Skin epidermis (tissue), 12 donors: ENCODE data around the gene UTS2R.
"Not testable (repeated sequence)": the region's sequence is repeated elsewhere in the genome, so short reads cannot be mapped to it uniquely, and the experiment has no call there.

Source experiments
- H3K27ac ChIP-seq, 21 experiments: fragments of 200-600 bp; sonication (generic) in 11 of 21; one replicate each; pipeline ENCODE4 v1.5.0; 2020; ENCODE audit warnings: mild to moderate bottlenecking in 3 of 21, inconsistent platforms in 2 of 21, moderate library complexity in 2 of 21
- H3K4me3 ChIP-seq, 7 experiments: fragments of 200-600 bp; sonication (generic) in 2 of 7; one replicate each; pipeline ENCODE4 v1.5.0; 2020; ENCODE audit warnings: inconsistent platforms in 2 of 7, mild to moderate bottlenecking in 2 of 7, moderate library complexity in 1 of 7

UTS2R gene

DNA sequence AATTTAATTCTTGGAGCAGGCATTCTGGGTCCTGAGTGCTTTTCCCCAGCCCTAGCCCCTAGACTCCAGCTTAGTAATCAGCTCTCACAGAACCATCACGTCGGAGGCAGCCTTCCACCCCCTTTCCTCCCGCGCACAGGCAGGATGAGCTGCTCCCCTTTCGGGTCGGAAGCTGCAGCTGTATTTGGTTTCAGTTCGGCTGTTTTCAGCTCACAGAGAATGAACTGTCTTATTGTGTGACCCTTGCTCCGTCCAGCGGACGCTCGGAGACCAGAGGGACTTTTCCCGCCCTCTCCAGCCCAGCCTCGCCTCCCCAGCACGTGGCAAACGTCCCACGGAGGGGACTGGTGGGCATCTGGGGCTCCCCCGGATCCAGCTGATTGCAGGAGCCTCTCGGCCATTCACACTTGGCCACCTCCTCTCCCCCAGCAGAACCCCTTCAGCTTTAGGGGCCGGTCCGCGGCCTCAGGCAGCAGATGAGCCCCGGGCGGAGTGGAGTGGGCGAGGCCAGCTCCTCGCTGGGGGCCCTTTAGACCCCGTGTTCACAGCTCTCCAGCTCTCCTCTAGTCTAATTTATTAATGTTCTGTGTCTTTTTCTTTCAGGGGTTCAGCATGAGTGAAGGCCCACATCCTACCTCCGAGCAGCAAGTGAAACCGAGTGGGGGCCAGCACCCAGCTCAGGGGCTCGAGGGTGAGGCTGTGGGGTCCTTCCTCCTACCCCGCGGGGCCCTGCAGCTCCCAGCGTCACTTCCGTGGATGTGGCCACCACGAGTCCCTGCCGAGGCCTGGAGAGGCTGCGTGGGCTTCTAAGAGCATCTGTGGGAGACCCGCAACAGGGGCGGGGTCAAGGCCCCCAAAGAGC, 863 bp upstream of the UTS2R start:
- H3K4me3 ChIP-seq = peak overlapping the region in 5 of 7 experiments; percentile 9 to 31 (median 25)
- H3K27ac ChIP-seq = no peak overlapping the region

DNA sequence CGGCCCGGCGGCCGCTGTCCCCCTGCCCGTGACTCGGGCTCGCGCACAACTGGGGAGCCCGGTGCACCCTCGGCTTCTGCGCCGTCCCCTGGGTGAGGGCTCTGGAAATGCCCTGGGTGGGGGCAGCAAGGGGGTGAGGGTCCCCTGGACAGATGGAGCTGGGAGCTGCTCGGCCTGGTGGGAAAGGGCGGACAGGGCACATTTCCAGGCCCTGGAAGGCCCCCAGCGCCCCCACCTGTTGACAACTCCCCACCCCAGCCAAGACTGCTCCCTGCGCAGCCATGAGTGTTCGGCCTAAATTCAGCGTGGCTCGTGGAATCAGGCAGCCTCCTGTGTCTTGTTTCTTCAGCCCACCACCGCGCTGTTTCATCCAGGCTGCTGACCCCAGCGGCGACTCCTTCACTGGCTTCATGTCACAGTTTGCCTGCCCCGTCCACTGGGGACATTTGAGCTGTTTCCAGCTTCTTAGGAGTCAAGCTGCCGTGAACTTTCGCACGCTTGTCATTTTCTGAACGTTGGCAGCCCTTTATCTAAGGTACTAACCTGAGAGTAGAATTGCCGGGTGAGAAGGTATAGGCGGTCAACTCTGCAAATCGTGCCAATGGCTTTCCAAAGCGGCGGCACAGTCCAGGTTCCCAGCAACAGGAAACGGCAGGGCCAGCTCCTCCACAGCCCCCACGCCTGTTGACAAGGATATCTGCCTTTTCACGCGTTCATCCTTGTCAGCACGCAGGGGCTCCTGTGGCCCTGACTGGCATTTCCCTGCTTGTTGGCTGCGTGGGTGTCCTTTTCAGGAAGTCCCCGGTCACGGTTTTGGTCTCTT, 895 bp downstream of the UTS2R start:
- Histone ChIP-seq H3K4me3 (no peak overlapping the region), H3K27ac (no peak overlapping the region)

DNA sequence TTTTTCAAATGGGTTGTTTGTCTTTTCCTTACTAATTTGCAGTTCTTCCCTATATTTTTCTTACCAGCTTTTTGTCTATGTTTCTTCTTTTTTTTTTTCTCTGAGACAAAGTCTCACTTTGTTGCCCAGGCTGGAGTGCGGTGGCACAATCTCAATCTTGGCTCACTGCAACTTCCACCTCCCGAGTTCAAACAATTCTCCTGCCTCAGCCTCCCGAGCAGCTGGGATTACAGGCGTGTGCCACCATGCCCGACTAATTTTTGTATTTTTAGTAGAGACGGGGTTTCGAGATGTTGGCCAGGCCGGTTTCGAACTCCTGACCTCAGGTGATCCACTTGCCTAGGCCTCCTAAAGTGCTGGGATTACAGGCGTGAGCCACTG, 1.5 kb downstream of the UTS2R start:
- not testable (repeated sequence) for H3K4me3 ChIP-seq, H3K27ac ChIP-seq

DNA sequence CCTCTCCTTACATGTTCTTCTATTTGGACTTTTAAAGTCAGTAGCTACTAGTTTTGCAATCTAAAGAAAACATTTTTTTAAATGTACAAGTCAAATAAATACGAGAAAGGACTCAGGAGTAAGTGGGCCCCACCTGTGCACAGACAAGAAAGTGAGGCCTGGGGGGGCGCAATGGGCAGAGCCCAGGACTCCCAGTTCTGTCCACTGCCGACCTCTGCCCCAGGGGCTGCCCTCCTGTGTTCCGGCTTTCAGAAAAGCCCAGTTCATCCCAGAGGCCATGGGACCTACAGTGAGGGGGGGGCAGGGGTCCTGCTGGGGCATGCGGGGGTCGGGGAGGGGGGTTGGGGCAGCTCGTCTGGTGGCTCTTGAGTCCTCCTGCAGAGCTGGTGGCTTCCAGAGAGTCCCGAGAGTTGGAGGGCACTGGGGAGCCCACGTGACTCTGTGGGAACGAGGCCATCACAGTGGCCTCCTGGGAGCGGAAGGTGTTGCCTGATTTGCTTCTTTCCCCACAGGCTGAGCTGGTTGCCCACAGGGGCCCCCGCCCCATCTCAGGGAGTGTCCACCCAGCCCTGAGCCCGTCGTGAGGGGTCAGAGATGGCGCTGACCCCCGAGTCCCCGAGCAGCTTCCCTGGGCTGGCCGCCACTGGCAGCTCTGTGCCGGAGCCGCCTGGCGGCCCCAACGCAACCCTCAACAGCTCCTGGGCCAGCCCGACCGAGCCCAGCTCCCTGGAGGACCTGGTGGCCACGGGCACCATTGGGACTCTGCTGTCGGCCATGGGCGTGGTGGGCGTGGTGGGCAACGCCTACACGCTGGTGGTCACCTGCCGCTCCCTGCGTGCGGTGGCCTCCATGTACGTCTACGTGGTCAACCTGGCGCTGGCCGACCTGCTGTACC, 2.4 kb downstream of the UTS2R start:
- H3K27ac ChIP-seq = no peak overlapping the region
- H3K4me3 ChIP-seq = no peak overlapping the region

DNA sequence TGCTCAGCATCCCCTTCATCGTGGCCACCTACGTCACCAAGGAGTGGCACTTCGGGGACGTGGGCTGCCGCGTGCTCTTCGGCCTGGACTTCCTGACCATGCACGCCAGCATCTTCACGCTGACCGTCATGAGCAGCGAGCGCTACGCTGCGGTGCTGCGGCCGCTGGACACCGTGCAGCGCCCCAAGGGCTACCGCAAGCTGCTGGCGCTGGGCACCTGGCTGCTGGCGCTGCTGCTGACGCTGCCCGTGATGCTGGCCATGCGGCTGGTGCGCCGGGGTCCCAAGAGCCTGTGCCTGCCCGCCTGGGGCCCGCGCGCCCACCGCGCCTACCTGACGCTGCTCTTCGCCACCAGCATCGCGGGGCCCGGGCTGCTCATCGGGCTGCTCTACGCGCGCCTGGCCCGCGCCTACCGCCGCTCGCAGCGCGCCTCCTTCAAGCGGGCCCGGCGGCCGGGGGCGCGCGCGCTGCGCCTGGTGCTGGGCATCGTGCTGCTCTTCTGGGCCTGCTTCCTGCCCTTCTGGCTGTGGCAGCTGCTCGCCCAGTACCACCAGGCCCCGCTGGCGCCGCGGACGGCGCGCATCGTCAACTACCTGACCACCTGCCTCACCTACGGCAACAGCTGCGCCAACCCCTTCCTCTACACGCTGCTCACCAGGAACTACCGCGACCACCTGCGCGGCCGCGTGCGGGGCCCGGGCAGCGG, 3.2 kb downstream of the UTS2R start:
- Histone ChIP-seq H3K27ac (no peak overlapping the region), H3K4me3 (no peak overlapping the region)

DNA sequence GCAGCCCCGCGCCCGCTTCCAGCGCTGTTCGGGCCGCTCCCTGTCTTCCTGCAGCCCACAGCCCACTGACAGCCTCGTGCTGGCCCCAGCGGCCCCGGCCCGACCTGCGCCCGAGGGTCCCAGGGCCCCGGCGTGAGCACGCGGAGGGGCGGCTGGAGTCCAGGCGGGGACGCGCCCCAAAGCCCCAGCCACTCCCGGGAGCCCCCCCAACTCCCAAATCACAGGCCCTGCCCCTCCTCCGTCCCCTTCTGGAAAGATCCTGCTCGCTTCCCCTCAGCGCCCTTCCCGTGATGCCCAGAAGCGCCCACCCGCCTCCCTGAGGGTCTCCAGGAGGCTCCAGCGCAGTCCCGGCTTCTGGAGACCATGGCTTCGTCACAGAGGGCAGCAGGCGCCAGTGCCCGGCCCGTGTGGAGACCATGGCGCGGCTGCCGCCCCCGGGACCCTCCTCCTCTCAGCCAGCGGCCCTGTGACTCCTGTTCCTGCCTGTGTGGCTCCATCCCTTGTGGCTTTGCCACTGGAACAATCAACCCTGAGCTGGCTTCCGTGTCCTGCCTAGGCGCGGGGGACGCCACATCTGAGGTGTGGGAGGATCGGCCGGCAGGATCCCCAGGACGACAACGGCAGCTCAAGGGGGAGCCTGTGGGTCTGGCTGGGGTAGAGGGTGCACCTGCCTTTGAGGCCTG, 3.9 kb downstream of the UTS2R start:
- H3K27ac ChIP-seq = no peak overlapping the region
- no peak overlapping the region for H3K4me3 ChIP-seq

DNA sequence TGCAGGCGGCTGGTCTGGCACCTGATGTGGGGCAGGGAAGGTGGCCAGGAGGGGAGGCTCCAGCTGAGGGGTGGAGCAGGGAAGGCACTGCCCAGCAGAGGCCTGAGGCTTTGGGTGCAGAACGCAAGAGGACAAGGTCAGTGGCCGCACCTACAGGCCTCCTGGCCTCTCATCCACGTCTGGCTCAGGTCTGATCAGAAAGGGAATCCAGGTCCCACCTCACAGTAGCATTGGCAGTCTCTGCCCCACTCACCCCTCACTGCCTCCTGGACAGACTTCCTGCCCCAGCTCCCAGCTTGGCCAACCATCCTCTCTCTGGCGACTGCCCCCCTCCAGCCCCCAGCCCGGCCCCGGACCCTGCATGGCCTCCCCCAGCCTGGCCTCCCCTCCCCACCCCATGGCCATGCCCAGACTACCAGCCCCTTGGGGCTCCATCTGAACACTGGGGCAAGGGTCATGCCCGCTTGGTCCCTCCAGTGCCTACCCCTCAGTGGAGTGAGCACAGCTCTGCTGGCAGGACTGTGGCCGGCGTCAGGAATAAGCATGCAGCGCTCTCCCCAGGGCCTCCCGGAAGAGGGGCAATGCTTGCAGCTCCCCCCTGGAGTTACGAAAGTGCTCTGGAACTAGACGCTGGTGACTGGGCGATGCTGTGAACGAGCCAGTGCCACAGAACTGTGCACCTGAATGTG, 4.6 kb downstream of the UTS2R start:
- Histone ChIP-seq H3K27ac (no peak overlapping the region), H3K4me3 (no peak overlapping the region)

DNA sequence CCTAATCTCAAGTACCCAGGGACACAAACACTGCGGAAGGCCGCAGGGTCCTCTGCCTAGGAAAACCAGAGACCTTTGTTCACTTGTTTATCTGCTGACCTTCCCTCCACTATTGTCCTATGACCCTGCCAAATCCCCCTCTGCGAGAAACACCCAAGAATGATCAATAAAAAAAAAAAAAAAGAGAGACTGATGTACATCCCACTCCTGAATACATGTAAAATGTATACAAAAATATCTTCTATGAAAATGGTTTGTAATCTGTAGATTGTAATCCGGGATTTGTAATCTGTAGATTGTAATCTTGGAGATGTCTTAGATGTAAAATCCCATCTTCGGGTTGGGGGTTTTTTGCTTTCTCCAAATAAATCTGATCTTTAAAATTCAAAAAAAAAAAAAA, 5.7 kb downstream of the UTS2R start:
- not testable (repeated sequence) for H3K27ac ChIP-seq, H3K4me3 ChIP-seq

DNA sequence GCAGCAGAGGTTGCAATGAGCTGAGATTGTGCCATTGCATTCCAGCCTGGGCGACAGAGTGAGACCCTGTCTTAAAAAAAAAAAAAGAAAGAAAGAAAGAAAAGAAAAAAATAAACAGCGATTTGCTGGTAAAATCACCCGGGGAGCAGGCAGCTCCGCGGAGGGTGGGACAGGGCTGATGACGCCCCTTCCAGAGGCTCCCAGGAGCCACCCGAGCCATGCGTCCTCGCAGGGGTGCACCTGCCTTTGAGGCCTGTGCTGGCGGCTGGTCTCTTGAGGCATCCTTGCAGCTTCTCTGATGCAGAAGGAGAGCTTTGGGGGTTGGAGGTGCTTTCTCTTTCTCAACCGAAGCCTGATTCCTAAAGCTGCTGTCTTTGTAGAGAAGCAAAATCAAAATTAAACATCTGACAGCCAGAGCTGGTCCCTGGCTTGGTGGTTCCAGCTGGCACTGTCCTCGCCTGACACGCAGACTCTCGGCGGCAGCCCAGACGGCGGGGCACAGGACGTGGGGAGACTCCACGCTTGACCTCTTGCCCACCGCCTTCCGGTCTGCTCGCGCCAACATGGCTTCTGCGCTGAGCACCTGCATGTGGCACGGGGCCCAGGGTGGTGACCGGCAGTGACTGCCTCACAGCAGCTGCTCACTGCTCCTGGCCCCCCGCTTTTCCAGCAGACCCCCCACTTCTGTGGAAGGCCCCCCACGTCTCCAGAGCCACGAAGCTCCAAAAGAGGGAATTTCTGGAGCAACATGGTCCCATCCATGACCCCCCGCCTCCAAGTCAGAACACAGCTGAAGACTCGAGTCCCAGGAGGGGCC, 6.6 kb downstream of the UTS2R start:
- no peak overlapping the region for H3K27ac ChIP-seq

DNA sequence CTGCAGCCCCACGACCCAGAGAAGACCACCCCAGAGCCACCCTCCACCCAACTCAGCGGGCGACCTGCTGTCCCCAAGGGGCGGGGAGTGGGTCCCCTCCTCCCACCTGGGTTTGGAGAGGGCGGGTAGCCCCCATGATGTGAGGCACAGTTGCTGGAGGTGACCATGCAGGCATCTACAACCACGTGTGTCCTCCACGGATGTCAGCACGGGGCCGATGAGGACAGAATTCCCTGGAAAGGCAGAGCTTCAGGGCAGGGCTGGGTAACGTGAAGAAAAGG, 7.1 kb downstream of the UTS2R start:
- H3K27ac ChIP-seq = no peak overlapping the region
- no peak overlapping the region for H3K4me3 ChIP-seq

More for the DNA sequence above, 6.6 kb downstream of the UTS2R start:
- no peak overlapping the region for H3K4me3 ChIP-seq

DNA sequence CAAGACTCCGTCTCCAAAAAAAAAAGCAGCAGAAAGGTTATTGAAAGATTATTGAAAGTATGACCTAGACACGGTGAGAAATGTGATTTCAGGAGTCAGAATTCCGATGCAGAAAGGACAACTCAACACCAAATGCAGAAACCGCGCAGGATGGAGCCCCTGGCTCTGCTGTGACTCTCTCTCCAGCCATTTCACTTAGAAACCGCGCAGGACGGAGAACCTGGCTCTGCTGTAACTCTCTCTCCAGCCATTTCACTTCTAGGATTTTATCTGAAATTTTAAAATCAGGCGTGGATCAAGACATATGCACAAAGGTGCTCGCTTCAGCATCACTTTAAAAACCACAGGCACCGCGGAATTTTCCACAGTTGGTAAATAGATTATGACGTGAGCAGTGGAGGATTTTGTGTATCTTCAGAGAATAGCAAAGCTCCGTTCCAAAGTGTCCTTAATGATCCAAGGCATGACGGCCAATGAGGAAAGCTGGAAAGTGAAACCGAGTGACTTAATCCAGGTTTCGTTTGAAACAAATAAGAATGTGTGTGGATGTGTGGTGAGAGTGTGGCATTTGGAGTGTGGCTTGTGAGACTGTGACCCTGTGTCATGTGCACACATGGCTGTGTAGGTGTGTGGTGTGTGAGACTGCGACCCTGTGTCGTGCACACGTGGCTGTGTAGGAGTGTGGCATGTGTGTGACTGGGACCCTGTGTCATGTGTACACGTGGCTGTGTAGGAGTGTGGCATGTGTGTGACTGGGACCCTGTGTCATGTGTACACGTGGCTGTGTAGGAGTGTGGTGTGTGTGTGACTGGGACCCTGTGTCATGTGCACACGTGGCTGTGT, 9.5 kb downstream of the UTS2R start:
- Histone ChIP-seq H3K4me3 (no peak overlapping the region), H3K27ac (no peak overlapping the region)

DNA sequence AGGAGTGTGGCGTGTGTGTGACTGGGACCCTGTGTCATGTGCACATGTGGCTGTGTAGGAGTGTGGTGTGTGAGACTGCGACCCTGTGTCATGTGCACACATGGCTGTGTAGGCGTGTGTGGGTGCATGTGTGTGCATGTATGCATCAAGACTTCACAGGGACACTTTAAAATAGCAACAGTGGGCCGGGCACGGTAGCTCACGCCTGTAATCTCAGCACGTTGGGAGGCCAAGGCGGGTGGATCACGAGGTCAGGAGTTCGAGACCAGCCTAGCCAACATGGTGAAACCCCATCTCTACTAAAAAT, 10.1 kb downstream of the UTS2R start:
- H3K4me3 ChIP-seq, H3K27ac ChIP-seq: not testable (repeated sequence)

DNA sequence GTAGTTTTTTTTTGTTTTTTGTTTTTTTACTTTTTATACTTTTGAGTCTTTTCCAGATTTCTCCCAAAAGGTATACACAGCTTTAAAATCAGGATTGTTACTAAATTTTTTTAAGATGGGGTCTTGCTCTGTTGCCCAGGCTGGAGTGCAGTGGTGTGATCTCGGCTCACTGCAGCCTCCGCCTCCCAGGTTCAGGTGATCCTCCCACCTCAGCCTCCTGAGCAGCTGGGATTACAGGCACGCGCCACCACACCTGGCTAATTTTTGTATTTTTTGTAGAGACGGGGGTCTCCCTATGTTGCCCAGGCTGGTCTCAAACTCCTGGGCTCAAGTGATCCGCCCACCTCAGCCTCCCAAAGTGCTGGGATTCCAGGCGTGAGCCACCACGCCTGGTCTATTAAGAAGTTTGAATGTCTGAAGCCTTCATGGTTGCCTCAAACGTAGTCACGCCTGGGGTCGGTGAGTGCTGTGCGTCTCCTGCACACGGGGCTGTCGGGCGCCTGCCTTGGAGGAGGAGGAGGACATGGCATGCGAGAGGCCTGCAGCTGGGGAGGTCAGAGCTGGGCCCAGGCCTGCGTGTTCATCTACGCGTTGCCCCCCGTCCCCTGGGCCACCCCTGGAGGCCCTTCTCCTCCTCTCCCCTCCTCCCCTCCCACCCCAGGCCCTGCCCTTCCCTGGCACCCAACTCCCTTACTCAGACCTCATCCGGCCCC, 10.8 kb downstream of the UTS2R start:
- H3K4me3 ChIP-seq, H3K27ac ChIP-seq: not testable (repeated sequence)

DNA sequence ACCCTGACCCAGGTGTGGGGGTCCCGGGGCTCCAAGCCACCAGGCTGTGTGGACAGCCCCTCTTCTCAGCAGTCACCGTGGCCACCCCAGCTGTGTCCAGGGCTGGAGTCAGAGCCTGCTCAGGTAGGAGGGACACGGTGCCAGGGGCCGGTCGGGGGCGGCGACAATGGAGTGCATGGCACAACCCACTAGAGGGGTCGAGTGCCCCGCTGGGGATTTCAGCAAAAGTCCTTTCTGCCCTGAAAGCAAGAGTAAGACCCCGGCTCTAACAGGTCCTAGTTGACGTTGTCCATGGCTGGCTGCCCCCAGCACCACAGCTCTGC, 11.3 kb downstream of the UTS2R start:
- H3K4me3 ChIP-seq = no peak overlapping the region
- no peak overlapping the region for H3K27ac ChIP-seq

DNA sequence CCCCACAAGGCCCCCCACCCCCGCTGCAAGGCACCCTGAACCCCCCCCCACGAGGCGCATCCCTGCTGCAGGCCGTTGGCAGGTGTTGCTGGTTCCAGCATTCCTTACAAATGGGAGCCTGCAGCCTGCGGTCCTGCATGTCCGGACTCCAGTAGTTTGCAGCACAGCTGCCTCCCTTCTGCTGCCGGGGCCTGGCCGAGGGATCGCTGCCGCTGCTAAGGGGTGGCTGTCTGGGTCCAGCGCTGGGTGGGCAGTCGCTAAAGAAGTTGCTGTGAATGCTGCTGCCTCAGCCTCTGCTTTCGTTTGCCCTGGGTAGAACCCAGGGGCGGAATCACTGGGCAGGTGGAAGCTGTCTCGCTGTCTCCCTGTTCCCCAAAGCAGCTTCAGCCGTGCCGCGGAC, 11.8 kb downstream of the UTS2R start:
- H3K27ac ChIP-seq = no peak overlapping the region
- no peak overlapping the region for H3K4me3 ChIP-seq

DNA sequence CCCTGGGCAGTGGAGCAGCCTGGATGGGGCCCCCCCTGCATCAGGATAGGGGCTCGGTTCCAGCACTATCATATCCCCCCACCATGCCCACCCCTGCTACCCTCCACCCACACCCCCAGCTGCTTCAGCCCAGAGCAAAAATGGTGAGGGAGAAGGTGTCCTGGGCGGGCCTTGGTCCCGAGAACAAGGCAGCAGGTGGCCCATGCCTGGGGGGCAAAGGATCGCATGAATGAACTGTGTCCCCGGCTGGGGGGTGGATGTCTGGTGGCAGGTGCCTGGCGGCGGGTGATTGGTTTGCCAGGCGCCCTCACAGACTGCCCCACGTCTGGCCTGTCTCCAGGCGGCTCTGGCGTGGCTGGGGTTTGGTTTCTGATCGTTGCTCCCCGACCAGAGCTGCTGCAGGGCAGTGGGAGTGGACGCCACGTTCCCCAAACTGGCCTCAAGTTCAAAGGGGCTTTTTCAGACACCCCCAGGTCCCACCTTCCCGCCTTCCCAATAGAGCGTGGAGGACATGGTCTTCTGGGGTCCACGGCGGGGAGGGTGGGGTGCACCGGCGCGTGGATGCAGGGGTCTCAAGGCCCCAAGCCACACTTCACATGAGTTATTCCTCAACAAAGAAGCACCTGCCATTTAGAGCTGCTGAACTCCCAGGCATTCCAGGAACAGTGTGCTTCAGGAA, 12.6 kb downstream of the UTS2R start:
- H3K27ac ChIP-seq = peak overlapping the region in 1 of 21 experiments; percentile 61
- no peak overlapping the region for H3K4me3 ChIP-seq
